HG02884 (cell line): ENCODE data around the gene SPRY4.
"Not testable (repeated sequence)": the region's sequence is repeated elsewhere in the genome, so short reads cannot be mapped to it uniquely, and the experiment has no call there.

Experiments
- ATAC-seq: cut with Tn5 transposase; IDR thresholded peaks from one replicate; pipeline ENCODE4 v1.9.1; 2021; ENCODE audit warnings: mild to moderate bottlenecking, moderate library complexity; ENCODE audit not compliant: unreplicated experiment

The SPRY4 gene

DNA sequence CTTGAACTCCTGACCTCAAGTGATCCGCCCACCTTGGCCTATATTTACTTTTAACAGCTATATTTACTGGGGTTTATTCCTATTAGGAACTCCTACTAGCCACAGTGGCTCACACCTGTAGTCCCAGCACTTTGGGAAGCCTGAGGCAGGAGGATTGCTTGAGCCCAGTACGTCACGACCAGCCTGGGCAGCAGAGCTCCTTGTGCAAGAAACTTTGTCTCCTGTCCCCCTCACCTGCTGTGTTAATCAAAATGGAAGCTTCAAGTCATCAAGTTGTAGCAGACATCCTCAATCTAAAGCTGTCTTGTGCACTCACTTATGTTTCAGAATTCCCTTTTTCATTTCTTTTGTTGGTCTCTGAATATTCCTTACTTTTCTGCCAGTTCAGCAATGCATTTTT is 15.0 kb upstream of the SPRY4 start:
- no peak for ATAC-seq

DNA sequence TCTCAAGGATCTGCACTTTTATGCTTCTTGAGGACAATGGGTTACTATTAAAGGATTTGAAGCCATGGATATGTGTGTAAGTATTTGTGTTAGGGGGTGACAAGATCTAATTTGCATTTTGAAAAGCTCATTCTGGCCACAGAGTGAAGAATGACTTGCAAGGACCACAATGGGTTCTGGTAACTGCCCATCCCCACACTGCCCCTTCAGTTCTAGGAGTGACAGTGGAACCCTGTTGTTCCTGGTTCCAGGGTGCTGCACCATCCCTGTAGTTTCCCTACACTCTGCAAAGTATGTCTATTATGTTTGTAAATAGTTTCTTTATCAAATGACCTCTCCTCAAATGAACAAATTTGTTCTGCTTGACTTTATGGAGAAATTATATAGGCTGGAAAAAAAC is 9.7 kb upstream of the SPRY4 start:
- no peak for ATAC-seq

DNA sequence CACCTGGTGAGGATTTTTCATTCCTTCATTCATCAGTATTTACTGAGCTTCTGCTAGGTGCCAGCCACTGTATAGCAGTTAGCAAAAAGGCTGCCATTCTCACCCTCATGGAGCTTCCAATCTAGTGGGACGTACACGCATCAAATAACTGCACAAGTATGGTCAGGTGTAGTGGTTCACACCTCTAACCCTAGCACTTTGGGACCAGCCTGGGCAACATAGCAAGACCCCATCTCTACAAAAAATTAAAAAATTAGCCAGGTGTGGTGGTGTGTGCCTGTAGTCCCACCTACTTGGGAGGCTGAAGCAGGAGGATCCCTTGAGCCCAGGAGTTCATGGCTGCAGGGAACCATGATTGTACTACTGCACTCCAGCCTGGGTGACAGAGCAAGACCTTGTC is 8.9 kb upstream of the SPRY4 start:
- ATAC-seq, result not testable (repeated sequence)

DNA sequence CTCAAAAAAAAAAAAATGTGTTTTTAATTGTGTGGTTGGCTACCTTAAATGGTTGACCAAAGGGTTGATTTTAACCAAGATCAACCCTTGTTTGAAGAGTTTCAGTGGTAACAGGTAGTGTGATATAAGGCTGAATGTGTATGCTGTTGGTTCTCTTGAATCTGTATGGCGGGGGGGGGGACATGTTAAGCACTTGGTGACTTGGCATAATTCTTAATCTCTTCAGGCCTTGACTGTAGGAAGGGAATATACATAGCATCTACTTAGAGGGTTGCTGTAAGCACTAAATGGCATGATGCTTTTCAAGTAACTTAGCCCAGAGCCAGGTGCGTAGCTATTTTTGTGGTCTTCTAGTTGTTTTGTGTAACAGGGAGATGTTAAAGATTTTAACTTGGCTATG is 5.6 kb upstream of the SPRY4 start:
- no peak for ATAC-seq

DNA sequence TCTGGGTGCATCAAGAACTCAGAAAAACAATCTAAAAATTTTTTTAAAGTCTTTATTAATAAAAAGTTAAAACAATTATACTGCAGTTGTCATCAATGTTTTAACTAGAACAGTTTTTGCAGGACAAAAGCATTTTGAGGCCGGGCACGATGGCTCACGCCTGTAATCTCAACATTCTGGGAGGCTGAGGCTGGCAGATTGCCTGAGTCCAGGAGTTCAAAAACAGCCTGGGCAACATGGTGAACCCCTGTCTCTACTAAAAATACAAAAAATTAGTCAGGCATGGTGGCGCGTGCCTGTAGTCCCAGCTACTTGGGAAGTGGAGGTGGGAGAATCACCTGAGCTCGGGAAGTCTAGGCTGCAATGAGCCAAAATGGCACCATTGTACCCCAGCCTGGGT is 5.2 kb upstream of the SPRY4 start:
- no peak for ATAC-seq

DNA sequence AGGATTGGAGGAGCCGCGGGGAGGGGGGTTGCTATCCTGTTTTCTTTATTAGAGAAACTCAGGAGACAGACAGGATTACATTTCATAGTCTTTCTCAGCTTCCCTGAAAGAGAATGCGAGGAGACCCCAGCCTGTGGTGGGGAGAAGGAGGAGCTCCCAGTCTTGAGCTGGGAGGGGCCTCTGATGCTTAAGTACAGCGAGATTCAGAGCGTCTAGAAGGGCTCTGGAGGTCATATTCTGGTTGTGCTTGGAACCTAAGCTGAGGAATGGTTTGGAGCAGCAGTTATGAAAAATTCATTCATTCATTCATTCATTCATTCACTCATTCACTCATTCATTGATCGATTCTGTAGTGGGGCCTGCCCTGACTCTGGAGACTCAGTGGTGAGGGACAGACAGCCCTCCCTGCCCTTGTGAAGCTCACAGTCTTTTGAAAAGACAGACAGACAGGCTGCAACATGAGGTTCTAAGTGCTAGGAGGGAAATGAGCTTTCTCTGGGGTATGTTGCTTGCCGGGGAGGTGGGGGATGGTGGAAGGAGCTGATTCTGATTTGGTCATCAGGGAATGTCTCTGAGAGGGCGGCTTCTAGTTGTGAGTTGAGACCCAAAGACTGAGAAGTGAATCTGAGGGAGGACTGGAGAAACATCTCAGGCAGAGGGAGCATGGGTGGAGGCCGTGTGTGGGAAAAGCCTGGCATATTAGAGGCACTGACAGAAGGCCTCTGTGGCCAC is 2.5 kb upstream of the SPRY4 start:
- ATAC-seq, result no peak

DNA sequence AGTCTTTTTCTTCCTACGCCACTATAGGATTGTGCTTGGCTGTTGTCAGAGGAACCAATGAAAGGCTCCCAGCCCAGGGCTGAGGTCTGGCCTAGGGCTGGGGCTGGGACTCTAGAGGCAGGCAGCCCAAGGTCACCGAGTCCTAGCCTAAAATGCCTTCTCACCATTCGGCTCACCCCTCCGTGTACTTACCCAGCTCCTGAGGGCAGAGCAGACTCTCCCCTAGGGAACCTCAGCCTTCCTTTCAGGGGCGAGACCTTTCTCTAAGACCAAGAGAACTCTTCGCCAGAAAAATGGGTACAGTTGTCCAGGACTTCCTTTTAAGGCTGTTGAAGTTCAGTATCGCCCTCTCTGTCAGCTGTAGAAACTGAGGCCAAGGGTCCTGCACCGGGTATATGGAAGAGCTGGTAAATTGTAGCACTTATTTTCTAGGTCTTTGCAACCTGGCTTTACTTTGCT is 1.7 kb upstream of the SPRY4 start:
- ATAC-seq, result no peak

DNA sequence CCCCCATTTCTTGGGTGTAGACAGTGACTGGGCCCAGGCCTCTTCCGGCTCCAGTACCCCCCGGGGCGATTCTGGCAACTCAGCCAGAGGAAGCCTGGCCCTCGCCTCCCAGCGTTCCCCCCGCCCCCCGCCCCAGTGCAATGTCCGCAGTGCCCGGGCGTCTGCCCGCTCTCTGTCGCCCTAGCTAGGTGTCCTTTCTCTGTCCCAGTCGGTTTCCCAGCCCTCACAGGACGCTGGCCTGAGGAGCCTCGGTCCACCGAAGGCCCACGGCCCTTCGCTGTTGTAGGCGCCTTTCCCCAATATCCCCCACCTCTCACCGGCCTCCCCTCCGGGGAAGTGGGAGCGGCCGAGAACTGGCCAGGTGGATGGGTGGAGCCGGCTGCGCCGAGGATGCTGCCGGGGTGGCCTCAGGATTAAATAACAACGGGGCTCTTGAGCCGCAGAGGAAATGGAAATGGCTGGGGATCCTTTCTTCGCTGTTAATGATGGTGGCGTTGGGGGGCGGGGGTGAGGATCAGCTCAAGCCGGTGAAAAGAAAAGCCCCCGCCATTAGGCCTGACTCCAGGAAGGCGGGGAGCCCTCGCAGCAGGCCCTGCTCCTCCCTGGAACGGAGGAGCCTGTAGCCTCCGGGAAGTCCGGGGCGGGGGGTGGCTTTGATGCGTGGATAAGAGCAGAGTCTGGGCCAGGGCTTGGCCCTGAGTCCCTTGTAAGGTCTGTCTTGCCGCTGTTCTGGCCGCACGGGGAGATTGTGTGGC is 1.1 kb upstream of the SPRY4 start:
- no peak for ATAC-seq

DNA sequence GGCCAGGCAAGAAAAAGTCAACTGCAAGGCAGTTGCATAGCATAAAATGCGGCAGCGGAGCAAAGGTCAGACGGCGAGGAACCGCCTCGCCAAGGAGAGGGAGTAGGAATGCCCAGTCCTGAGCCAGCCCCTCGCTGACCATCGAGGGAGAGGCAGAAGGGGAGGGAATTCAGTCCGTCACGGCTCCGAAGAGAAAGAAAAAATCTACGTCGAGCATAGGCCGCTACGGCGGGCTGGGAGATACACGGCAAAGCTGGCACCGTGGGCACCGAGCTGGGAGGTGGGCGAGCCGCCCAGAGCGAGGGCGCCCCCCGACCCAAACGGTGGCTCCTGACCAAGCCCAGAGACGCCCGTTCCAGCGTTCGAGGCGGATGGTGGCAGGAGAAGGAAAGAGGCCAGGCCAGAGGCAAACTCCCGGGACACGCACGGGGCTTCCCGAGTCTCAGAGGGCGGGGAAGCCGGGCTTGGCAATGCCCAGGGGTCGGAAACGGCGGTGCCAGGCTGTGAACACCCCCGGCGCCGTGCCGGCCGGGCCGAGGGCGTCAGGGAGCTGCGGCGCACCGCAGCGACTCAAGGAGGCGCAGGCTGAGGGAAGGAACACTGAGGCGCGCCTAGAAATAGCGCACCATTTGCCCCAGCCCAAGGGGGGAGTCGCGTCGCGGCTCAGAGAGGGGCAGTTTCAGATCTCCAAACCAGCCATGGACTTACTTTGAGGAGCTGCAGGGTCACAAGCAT is 518 bp downstream of the SPRY4 start:
- peak; percentile 47 for ATAC-seq

DNA sequence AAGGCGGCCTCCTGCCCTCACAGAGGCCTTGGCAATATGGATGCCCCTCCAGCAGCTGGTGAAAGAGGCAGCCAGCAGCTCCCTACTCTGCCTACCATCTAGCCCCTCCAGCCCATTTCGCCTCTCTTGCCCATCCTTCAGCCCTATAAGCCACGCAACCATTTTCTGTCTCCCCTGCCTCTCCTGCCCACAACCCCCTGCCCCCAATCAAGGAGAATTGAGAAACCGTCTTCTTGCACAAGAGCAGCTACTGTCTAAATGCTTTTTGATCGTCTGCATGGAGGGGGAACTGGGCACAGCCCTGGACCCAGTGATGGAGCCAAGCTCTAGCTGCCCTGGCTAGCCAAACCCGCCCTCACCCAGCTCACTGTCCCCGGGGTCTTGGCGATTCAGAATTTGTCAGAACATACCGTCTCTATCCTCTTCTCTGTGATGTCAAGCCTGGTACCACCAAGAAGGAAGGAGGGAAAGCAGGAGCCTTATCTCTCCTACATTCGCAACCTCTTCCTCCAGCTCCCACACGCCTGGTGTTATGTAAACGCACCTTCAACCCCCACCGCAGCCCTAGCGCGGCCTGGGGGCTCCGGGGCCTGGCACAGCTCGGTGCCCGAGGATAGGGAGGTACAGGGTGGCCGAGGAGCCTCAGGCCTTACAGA is 1.2 kb downstream of the SPRY4 start:
- ATAC-seq, result no peak

DNA sequence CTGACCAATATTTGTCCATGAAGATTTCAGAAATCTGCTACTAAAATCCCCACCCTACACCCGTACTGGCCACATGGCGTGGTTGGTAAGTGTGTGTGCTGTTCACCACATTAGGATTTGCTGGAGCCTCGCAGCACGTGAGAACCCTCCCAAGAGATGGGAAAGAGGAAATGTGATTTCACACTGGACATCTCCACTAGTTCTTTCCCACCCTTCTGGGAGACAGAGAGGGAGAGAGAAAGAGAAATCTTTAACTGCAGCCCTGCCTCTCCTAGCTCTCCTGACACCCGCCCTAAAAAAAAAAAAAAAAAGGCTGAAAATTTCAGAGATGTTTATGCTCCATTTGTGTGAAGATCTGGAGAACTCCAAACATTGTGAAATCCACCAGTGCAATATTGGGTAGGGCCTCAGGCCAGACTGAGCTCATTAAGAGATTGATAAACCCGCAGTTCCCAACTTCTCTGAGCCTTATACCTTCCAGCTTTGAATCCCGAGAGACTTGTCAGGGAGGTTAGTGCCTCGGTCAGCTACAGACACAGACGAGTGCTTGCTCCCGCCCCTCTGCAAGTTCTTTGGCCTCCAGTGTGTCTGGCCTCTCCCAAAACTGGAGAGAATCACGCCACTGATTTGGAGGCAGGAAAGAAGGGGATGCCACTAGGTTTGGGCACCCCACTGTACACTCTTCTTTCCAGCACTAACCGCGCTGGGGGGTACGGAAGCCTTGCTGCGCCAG is 1.9 kb downstream of the SPRY4 start:
- no peak for ATAC-seq

DNA sequence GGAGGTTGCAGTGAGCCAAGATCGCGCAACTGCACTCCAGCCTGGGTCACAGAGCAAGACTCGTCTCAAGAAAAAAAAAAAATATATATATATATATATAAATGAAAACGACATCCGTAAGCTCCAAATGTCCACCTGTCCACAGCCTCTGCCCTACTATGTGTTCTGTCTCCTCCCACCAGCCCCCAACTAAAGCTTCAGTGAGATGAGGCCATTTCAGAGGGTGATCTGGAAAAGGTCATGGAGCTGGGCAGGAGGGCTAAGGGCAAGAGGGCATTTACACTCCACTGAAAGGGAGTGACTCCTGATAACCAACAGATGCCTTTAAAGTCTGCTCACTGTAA is 2.4 kb downstream of the SPRY4 start:
- ATAC-seq, result no peak

DNA sequence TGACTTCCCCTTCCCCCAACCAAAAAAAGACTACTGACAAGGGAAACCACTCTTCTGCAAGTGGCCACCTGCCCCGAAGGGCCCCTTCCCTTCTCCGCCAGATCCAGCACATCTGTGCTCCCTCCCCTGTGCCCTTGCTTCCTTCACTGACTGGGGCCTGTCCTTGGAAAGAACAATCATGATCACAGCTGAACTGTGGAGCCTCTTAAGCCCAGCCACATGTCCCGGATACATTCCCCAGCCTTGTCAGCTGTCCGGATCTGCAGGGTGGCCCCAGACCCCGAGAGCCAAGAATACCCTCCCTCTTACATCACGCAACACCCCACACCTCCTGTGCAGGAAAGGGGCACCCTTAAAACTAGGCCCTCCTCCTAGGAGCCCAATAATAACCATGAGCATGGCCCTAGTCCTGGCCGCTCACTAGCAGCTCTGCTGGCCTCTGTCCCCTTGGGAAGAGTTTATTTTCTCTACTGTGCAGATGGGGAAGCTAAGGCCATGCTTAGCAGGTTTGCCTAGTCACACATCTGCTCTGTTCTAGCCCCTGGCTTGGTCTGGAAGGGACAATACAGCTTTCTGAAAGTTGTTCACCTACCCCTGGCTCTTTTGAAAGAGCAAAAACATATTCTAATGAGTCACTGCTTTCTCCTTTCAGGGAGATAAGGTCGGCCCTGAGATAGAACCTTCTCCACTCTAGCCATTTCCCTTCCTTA is 3.8 kb downstream of the SPRY4 start:
- ATAC-seq, result no peak

DNA sequence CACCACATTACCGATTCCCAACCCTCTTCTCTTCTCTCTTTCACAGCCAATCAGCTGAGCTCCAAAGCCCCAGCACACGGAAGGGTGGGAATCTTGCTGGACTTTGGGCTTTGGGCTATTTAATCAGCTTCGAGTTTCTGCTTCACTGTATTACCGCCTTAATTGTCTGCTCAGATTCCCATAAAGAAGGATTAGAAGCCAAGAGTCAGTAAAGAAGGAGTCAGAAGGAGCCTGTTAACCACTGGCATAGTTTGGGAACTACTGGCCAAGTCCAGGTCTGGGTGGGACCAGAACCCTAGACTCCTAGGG is 4.4 kb downstream of the SPRY4 start:
- no peak for ATAC-seq

DNA sequence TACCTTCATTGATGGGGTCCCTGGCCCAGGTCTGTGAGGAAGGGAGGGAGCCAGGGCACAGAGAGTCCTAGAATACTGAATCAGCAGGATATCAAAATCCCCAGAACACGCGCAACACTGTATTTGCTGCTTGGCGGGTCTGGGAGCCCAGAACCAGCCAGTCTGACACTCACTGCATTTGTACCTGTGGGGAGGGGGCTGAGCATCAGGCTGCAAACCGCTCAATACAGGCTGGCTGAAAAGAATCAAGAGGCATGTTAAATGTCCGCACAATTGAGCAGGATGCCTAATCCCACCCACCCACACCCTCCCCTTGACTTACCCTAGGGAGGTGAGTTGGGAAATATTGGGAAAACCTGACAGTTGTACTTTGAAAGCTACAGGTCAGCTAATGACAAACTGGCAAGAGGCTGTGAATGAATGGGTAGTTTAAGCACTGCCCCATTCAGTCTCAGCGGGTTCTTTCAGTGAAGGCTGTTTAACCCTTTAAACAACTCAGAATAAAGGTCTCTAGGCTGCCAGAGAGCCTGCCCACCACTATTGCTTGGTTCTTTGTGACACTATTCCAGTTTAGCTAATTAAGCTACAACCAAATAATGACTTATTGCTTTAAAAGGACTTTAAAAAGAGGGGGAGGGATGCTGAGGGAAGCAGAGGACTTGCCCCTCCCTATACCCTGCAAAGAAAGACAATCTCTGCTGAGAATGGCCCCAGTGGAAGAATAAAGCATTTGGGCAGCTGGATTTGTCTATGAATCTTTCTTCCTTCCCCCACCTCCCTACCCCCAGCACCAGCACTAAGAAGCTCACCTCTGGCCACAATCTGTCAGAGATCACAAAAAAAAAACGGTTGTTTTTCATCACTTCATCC is 5.0 kb downstream of the SPRY4 start:
- ATAC-seq, result no peak

DNA sequence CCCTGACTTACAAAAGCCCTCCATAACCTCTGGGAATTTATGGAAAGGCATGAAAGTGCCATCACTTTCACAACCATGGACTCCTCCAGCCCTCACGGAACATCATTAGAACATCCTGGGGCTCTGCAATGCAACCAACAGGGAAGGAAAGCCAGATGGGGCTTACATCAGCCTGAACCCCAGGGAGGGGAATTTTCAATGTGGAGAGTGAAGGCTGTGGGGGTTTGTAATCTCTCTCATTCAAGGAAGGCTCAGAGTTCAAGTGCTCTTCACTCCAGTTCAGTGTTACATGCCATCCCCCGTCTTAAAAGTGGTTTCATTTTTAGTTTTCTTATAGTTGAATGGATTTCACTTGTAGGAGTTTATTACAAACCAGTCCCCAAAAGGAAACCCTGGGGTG is 5.7 kb downstream of the SPRY4 start:
- ATAC-seq, result no peak

DNA sequence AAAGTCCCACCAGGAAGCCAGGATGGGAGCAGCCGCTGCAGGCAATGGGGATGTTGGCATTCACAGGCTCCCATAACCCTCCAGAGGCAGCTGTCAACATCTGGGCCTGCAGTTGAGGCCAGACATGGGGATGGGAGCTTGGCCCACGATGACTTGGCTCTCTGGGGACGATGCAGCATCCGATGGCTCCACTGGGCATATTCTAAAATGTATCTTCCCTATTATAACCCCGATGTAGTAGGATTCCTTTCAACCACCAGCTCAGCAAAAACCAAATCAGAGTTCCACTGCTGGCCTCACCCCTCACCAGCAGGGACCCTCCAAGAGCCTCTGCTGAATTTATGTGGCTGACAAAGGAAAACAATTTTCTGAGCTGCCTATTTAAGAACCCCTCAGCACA is 7.1 kb downstream of the SPRY4 start:
- ATAC-seq, result no peak

DNA sequence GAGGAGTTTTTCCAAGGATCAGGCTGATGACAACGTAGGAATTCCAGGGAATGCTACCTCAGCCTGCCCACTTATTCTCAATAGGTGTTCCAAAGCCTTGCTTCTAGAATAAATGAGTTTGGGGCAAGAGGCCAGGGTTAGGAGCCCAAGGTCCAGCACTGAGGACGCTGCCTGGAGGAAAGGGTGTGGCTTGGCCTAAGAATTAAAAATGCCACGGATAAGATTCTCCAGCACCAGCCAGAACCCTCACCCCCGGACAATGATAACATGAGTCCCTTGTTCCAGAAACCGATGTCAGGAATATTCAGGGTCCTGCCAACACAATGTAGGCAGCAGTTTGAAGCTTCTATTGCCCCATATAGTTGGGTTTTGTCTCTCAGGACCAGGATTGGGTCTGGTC is 7.6 kb downstream of the SPRY4 start:
- no peak for ATAC-seq

DNA sequence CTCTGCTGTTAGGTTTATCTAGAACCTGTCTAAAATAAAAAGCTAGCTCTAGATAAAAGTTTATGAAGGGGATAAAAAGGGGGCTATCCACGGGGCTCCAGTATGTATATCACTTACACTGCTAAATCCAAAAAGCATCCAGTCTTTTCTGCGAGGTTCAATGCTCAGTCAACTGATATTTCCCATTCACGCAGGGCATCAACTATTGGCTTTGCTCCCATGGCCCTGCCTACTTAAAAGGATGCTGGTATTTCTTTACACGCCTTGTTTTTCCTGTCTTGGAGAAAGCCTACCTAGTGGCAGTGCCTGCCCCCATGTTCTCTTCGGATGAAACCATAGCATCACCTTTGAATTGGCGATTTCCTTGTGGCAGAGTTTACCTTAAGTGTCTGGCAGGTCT is 8.1 kb downstream of the SPRY4 start:
- ATAC-seq, result no peak
